Stomach (tissue), 4 donors: ENCODE results near the gene SLC36A3.

Source experiments
- POLR2A ChIP-seq, 4 donors: fragments of 450-650 bp; IDR thresholded peaks; one replicate each; pipeline ENCODE4 v1.6.1; 2016; ENCODE audit warnings: antibody characterized with exemption in 4 of 4, control low read depth in 2 of 4, mild to moderate bottlenecking in 1 of 4, moderate library complexity in 1 of 4
- POLR2AphosphoS5 ChIP-seq, 3 donors: sonication (generic); formaldehyde crosslinking; IDR thresholded peaks; one replicate each; pipeline ENCODE4 v1.6.1; 2016; ENCODE audit warnings: antibody characterized with exemption in 3 of 3
- TF ChIP-seq, protein P1 (sequence below), 7 experiments: fragments of 450-650 bp in 4 of 7; fragments of 200-600 bp in 3 of 7; sonication (generic) in 3 of 7; IDR thresholded peaks; one replicate each; pipeline ENCODE4 v1.5.1; 2016 to 2019; ENCODE audit warnings: antibody characterized with exemption in 7 of 7, control low read depth in 2 of 7, mild to moderate bottlenecking in 1 of 7

DNA sequence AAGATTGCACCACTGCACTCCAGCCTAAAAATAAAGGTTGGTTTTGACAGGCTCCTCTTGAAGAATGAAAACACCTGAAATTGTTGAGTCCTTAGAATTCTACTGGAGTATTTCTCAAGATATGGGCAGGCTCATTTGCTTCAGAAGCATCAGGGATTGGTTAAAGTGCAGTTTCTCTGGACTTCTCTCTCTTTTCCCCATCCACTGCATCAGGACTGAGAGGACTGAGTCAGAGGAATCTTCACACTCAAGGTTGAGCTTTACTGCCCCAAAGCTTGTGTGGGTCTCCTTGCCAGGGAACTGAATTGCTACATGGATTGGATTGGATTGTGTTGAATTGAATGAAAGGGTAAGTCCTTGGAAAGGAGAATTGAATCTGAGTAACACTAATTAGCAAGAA is 72.2 kb downstream of the SLC36A3 start:
- TF ChIP-seq, protein P1, sequence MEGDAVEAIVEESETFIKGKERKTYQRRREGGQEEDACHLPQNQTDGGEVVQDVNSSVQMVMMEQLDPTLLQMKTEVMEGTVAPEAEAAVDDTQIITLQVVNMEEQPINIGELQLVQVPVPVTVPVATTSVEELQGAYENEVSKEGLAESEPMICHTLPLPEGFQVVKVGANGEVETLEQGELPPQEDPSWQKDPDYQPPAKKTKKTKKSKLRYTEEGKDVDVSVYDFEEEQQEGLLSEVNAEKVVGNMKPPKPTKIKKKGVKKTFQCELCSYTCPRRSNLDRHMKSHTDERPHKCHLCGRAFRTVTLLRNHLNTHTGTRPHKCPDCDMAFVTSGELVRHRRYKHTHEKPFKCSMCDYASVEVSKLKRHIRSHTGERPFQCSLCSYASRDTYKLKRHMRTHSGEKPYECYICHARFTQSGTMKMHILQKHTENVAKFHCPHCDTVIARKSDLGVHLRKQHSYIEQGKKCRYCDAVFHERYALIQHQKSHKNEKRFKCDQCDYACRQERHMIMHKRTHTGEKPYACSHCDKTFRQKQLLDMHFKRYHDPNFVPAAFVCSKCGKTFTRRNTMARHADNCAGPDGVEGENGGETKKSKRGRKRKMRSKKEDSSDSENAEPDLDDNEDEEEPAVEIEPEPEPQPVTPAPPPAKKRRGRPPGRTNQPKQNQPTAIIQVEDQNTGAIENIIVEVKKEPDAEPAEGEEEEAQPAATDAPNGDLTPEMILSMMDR (IDR thresholded peaks at IDR 0.05): no peak
- TF ChIP-seq POLR2A (IDR thresholded peaks at IDR 0.05): no peak
- TF ChIP-seq POLR2AphosphoS5 (IDR thresholded peaks at IDR 0.05): no peak
